HK-2 (cell line): ENCODE results near the gene MAML3.

Experiments
- DNase-seq: peaks from one replicate; pipeline ENCODE4 v3.0.0-alpha.2; 2018; ENCODE audit not compliant: unreplicated experiment

Gene MAML3

GRCh38 chr4:139783741-139784484 is 370.1 kb downstream of the MAML3 start:
- DNase-seq = no peak

- no peak for DNase-seq
Measured at GRCh38 chr4:139782926-139783522, 371.0 kb downstream of the MAML3 start.

GRCh38 chr4:139781066-139781465 is 372.9 kb downstream of the MAML3 start:
- DNase-seq = no peak

- DNase-seq = no peak
Measured at GRCh38 chr4:139779691-139780090, 374.3 kb downstream of the MAML3 start.

GRCh38 chr4:139777757-139778156 is 376.2 kb downstream of the MAML3 start:
- DNase-seq = no peak

- DNase-seq = no peak
Measured at GRCh38 chr4:139776235-139776634, 377.7 kb downstream of the MAML3 start.

GRCh38 chr4:139774759-139775487 is 379.1 kb downstream of the MAML3 start:
- no peak for DNase-seq

GRCh38 chr4:139773560-139774318 is 380.2 kb downstream of the MAML3 start:
- DNase-seq = no peak

- no peak for DNase-seq
Measured at GRCh38 chr4:139770361-139770760, 383.6 kb downstream of the MAML3 start.

- no peak for DNase-seq
Measured at GRCh38 chr4:139769364-139769763, 384.6 kb downstream of the MAML3 start.

- no peak for DNase-seq
Measured at GRCh38 chr4:139768896-139769295, 385.1 kb downstream of the MAML3 start.

GRCh38 chr4:139768366-139768765 is 385.6 kb downstream of the MAML3 start:
- no peak for DNase-seq

- no peak for DNase-seq
Measured at GRCh38 chr4:139767585-139767984, 386.4 kb downstream of the MAML3 start.

GRCh38 chr4:139767168-139767567 is 386.8 kb downstream of the MAML3 start:
- no peak for DNase-seq

- DNase-seq = no peak
Measured at GRCh38 chr4:139764686-139765310, 389.2 kb downstream of the MAML3 start.

GRCh38 chr4:139764182-139764581 is 389.8 kb downstream of the MAML3 start:
- DNase-seq = no peak

- DNase-seq = no peak
Measured at GRCh38 chr4:139763672-139764071, 390.3 kb downstream of the MAML3 start.

- no peak for DNase-seq
Measured at GRCh38 chr4:139763205-139763604, 390.8 kb downstream of the MAML3 start.

- DNase-seq = no peak
Measured at GRCh38 chr4:139762720-139763119, 391.3 kb downstream of the MAML3 start.

GRCh38 chr4:139761461-139761860 is 392.5 kb downstream of the MAML3 start:
- no peak for DNase-seq

GRCh38 chr4:139760567-139760966 is 393.4 kb downstream of the MAML3 start:
- DNase-seq = no peak

GRCh38 chr4:139759097-139759496 is 394.9 kb downstream of the MAML3 start:
- no peak for DNase-seq
